H1 (cell line): ENCODE data around the gene RAP1A. TPM values are rescaled to one million over a fixed set of nuclear protein-coding genes. Genes with fewer than 3 reads are reported as not detected.

Experiments
- ATF3 ChIP-seq: IDR thresholded peaks from 2 replicates; pipeline ENCODE4 v1.6.1; 2011; ENCODE audit warnings: low read depth, mild to moderate bottlenecking, low read length; ENCODE audit not compliant: insufficient read depth
- BACH1 ChIP-seq: IDR thresholded peaks from 2 replicates; pipeline ENCODE4 v1.6.1; 2012; ENCODE audit warnings: low read length, improper control_type of control experiment
- BCL11A ChIP-seq, 2 experiments: IDR thresholded peaks; one replicate each; pipeline ENCODE4 v1.6.1; 2011; ENCODE audit warnings: low read depth in 2 of 2, low read length in 2 of 2, mild to moderate bottlenecking in 2 of 2
- CHD1 ChIP-seq: IDR thresholded peaks from 2 replicates; pipeline ENCODE4 v1.6.1; 2012; ENCODE audit warnings: low read depth, low read length, improper control_type of control experiment
- CHD7 ChIP-seq: fragments of 300-600 bp; sonication (generic); IDR thresholded peaks from 2 replicates; pipeline ENCODE4 v1.7.1; 2012; ENCODE audit warnings: low read length, moderate library complexity, mild to moderate bottlenecking, inconsistent platforms; ENCODE audit not compliant: insufficient replicate concordance
- CTBP2 ChIP-seq: IDR thresholded peaks from 2 replicates; pipeline ENCODE4 v1.7.0; 2011; ENCODE audit warnings: borderline replicate concordance, mild to moderate bottlenecking, moderate library complexity, mixed read lengths, low read length; ENCODE audit not compliant: insufficient read depth, insufficient read length
- FOSL1 ChIP-seq: IDR thresholded peaks from 2 replicates; pipeline ENCODE4 v1.6.1; 2011; ENCODE audit warnings: mild to moderate bottlenecking, low read depth, low read length, moderate library complexity; ENCODE audit not compliant: insufficient read depth
- YY1 ChIP-seq: IDR thresholded peaks from 2 replicates; pipeline ENCODE4 v1.6.1; 2011; ENCODE audit warnings: low read depth, mild to moderate bottlenecking, low read length
- ZNF274 ChIP-seq: IDR thresholded peaks from 2 replicates; pipeline ENCODE4 v1.7.0; 2012; ENCODE audit warnings: low read length, borderline replicate concordance; ENCODE audit errors: extremely low read depth
- polyA plus RNA-seq, 7 experiments: library from polyadenylated mRNA; depleted of rRNA in 3 of 7; stranded (reverse) in 5 of 7; unstranded in 2 of 7; fragments of >200 nt in 5 of 7; fragments of 200-250 nt in 2 of 7; gene quantifications; 1 replicate in 5 of 7; 2 replicates in 1 of 7; 4 replicates in 1 of 7; pipeline versions ENCODE4 v1.2.1 to v1.2.3, GENCODE V29; 2011 to 2013; ENCODE audit warnings: missing spikeins in 2 of 7, mixed read lengths in 2 of 7
- total RNA-seq: library from RNA; stranded (reverse); fragmentation: NEBNext Ultra II Directional; extraction: Animal tissue kit (Norgen Biotek cat#: 25700); gene quantifications from 2 replicates; pipeline ENCODE4 v1.2.1, GENCODE V29; 2021
- TF ChIP-seq, protein P1 (sequence below): IDR thresholded peaks from 2 replicates; pipeline ENCODE4 v1.6.1; 2012; ENCODE audit warnings: inconsistent platforms

Gene RAP1A
- total and polyA plus RNA-seq, 2 of the 8 experiments (the other 6 are each of a cell fraction or from before 2014, with no cell fraction given) = 10.9 to 35.8 TPM

DNA sequence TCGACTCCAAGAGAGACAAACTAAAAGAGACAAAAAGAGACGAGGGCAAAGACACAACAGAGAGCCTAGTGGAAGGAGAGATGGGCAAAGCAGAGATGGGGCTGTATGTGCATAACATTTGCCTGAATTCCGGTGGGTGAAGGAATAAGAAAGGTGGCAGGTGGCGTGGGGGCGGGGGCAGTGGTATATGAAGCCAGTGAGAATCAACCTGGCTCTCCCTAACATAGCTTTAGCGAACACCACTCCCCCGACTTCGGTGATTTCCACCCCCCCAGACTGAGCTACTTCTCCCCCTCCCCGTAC lies 118.5 kb downstream of the RAP1A start (continued):
- TF ChIP-seq CHD7 (no peak), YY1 (no peak), BCL11A (IDR thresholded peaks at IDR 0.05; ENCODE audit: low read depth in 2 of 2, low read length in 2 of 2) (no peak), FOSL1 (no peak), CTBP2 (no peak), ZNF274 (no peak), CHD1 (no peak), BACH1 (no peak), ATF3 (no peak)
- TF ChIP-seq, protein P1, sequence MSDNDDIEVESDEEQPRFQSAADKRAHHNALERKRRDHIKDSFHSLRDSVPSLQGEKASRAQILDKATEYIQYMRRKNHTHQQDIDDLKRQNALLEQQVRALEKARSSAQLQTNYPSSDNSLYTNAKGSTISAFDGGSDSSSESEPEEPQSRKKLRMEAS = no peak
